RPMI8226 (cell line): ENCODE data around the gene CXCL17.
A peak's percentile ranks its signal among the peaks of the same experiment; 100 is the strongest.

ENCODE experiments used
- DNase-seq: peaks from one replicate; pipeline ENCODE4 v3.0.0-alpha.2; 2015

The CXCL17 gene

GRCh38 chr19:42397263-42398166 is 45.2 kb downstream of the CXCL17 start:
- DNase-seq = peak; percentile 12

- peak; percentile 95 for DNase-seq
Measured at GRCh38 chr19:42396381-42397262, 46.1 kb downstream of the CXCL17 start.

GRCh38 chr19:42394751-42395150 is 48.0 kb downstream of the CXCL17 start:
- no peak for DNase-seq

DNA sequence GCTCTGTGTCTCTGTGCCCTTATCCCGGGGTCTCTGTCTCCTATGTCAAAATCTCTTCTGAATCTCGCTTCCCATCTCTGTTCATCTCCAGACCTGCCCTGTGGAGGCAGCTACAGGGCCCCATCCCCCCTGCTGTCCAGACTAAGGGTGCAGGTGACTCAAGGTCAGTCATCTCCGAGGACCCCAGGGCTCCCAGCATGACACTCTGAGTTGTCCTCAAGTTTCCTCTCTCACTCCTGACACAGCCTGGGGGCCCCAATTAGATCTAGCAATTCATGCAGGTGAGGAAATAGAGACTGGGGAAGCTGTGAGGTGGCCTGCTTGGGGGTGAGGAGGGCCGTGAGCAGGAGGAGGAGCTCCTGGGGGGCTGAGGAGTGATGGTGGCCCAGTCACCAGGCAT is 50.6 kb downstream of the CXCL17 start:
- DNase-seq = no peak

- no peak for DNase-seq
Measured at GRCh38 chr19:42389899-42390298, 52.8 kb downstream of the CXCL17 start, which contains the start of gene CNFN. Gene CNFN (minus strand): TSS chr19:42390297. CDS start chr19:42389037, 1,260 bp downstream.

- DNase-seq = no peak
Measured at GRCh38 chr19:42388851-42389489, 53.8 kb downstream of the CXCL17 start.

DNA sequence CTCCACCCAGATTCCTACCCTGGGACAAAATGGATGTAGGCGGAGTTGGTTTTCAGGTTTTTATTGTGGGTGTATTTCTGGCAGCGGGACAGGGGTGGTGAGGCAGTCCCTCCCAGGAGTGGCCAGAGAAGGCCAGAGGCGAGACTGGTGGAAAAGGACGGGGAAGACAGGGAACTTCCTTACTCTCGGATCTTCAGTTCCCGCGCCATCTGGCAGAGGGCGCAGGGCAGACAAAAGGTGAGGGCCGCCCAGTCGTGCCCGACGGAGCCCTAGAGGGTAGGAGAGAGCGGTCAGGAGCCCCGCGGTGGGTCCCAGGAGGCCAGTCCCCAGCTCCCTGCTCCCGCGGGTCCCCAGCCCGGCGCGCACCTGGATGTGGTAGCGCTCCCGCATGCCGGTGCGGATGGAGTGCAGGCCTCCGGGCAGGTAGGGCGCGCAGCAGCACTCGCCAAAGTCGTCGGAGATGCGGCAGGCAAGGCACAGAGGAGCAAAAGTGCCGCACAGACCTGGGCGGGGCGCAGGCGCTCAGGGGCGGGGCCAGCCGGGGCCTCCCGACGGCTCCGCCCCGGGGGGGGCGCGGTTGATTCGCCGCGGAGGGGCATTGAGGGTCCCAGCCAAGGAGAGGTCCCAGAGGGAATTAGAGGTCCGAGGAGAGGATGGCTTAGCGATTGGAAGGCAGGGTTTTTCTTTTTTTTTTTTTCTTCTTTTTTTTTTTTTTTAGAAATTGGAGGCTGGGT is 55.6 kb downstream of the CXCL17 start:
- peak; percentile 75 for DNase-seq

DNA sequence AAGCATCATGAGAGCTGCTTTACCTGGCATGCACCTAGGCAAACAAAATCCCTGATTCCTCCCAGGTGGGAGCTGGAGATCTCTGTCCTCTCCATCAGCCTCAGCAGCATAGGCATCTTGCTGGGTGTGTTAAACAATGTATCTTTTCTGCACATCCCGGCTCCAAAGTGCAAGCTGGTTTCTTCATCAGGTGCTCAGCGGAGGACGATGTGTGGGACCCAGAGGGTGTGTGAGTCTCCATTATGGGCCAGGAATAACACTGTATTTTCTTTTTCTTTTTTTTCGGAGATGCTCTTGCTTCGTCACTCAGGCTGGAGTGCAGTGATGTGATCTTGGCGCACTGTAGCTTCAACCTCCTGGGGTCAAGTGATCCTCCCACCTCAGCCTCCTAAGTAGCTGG is 62.6 kb downstream of the CXCL17 start:
- no peak for DNase-seq
